OCI-LY1 (cell line): ENCODE measurements around the gene MNAT1.

ENCODE experiments used
- EZH2 ChIP-seq: fragments of 200-600 bp; sonication (generic), shearing (Covaris generic); IDR thresholded peaks from 2 replicates; pipeline ENCODE4 v1.8.0; 2017; ENCODE audit warnings: borderline replicate concordance, mixed run types, mild to moderate bottlenecking, antibody characterized with exemption, low read length, moderate library complexity, mixed read lengths
- TF ChIP-seq, protein P1 (sequence below): fragments of 200-600 bp; sonication (generic), shearing (Covaris generic); IDR thresholded peaks from 2 replicates; pipeline ENCODE4 v1.5.1; 2017; ENCODE audit warnings: mild to moderate bottlenecking, antibody characterized with exemption, low read length, moderate library complexity, mixed read lengths

DNA sequence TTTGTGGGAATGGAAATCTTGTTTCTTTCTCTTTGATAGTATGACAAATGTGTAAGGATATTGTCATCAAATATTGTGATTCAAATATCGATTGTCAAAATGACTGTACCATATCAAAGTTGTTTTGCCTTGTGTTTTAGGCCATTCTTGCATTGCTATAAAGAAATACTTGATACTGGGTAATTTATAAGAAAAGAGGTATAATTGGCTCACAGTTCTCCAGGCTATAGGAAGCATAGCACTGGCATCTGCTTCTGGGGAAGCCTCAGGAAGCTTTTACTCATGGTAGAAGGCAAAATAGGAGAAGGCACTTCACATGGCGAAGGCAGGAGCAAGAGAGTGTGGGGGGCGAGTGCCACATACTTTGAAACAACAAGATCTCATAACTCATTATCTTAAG is 238.5 kb downstream of the MNAT1 start:
- TF ChIP-seq EZH2 = no peak
- TF ChIP-seq, protein P1, sequence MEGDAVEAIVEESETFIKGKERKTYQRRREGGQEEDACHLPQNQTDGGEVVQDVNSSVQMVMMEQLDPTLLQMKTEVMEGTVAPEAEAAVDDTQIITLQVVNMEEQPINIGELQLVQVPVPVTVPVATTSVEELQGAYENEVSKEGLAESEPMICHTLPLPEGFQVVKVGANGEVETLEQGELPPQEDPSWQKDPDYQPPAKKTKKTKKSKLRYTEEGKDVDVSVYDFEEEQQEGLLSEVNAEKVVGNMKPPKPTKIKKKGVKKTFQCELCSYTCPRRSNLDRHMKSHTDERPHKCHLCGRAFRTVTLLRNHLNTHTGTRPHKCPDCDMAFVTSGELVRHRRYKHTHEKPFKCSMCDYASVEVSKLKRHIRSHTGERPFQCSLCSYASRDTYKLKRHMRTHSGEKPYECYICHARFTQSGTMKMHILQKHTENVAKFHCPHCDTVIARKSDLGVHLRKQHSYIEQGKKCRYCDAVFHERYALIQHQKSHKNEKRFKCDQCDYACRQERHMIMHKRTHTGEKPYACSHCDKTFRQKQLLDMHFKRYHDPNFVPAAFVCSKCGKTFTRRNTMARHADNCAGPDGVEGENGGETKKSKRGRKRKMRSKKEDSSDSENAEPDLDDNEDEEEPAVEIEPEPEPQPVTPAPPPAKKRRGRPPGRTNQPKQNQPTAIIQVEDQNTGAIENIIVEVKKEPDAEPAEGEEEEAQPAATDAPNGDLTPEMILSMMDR = no peak
